ENCODE data around the gene BBS7. TPM values are rescaled to one million over a fixed set of nuclear protein-coding genes. Genes with fewer than 3 reads are reported as not detected.

Gene BBS7
- total and polyA plus RNA-seq, 9 of the 15 experiments (the other 6 are each of a cell fraction or from before 2014, with no cell fraction given), result 13.4 to 25.8 (median 16.4) TPM

GRCh38 chr4:121790976-121791375 lies 79.3 kb downstream of the BBS7 start (continued):
- TF ChIP-seq, protein P1, sequence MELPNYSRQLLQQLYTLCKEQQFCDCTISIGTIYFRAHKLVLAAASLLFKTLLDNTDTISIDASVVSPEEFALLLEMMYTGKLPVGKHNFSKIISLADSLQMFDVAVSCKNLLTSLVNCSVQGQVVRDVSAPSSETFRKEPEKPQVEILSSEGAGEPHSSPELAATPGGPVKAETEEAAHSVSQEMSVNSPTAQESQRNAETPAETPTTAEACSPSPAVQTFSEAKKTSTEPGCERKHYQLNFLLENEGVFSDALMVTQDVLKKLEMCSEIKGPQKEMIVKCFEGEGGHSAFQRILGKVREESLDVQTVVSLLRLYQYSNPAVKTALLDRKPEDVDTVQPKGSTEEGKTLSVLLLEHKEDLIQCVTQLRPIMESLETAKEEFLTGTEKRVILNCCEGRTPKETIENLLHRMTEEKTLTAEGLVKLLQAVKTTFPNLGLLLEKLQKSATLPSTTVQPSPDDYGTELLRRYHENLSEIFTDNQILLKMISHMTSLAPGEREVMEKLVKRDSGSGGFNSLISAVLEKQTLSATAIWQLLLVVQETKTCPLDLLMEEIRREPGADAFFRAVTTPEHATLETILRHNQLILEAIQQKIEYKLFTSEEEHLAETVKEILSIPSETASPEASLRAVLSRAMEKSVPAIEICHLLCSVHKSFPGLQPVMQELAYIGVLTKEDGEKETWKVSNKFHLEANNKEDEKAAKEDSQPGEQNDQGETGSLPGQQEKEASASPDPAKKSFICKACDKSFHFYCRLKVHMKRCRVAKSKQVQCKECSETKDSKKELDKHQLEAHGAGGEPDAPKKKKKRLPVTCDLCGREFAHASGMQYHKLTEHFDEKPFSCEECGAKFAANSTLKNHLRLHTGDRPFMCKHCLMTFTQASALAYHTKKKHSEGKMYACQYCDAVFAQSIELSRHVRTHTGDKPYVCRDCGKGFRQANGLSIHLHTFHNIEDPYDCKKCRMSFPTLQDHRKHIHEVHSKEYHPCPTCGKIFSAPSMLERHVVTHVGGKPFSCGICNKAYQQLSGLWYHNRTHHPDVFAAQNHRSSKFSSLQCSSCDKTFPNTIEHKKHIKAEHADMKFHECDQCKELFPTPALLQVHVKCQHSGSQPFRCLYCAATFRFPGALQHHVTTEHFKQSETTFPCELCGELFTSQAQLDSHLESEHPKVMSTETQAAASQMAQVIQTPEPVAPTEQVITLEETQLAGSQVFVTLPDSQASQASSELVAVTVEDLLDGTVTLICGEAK (IDR thresholded peaks at IDR 0.05), result no peak
- TF ChIP-seq, protein P1 (CRISPR knock-in tag; IDR thresholded peaks at IDR 0.05), result no peak
- TF ChIP-seq ILK (tag; IDR thresholded peaks at IDR 0.05; ENCODE audit: borderline replicate concordance, low read depth) (no peak), UBTF (IDR thresholded peaks at IDR 0.05; ENCODE audit: borderline replicate concordance in 1 of 2, low read depth in 2 of 2, low read length in 2 of 2) (0 out of 4 replicates have a peak, but pooled peaks of 1 of the 2 experiments have one; percentile 9), POLR3A (IDR thresholded peaks at IDR 0.05; ENCODE audit: borderline replicate concordance, extremely low read depth, insufficient read depth, insufficient read length) (no peak), ZSCAN29 (IDR thresholded peaks at IDR 0.05) (no peak), ZNF212 (CRISPR knock-in tag; IDR thresholded peaks at IDR 0.05) (no peak), RBM25 (IDR thresholded peaks at IDR 0.05; ENCODE audit: low read depth, low read length, severe bottlenecking) (peak; percentile 90), MTF1 (CRISPR knock-in tag; IDR thresholded peaks at IDR 0.05; ENCODE audit: borderline replicate concordance) (no peak), MCM2 (IDR thresholded peaks at IDR 0.05; ENCODE audit: low read depth) (no peak), GABPB1 (CRISPR knock-in tag; IDR thresholded peaks at IDR 0.05) (0 out of 2 replicates have a peak, but pooled peaks have one; percentile 30), MAZ (CRISPR knock-in tag; conservative IDR thresholded peaks at IDR 0.05 in 1 of 2, IDR thresholded peaks at IDR 0.05 in 1 of 2) (no peak; a peak in 2 of 4 replicates), CREBBP (IDR thresholded peaks at IDR 0.05; ENCODE audit: low read depth, low read length) (no peak), ZBTB8A (IDR thresholded peaks at IDR 0.05; ENCODE audit: partially characterized antibody) (no peak), ADNP (tag; IDR thresholded peaks at IDR 0.05) (peak; percentile 99), ZNF232 (CRISPR knock-in tag; IDR thresholded peaks at IDR 0.05) (no peak), FOXJ3 (CRISPR knock-in tag; IDR thresholded peaks at IDR 0.05) (no peak), SRSF7 (optimal IDR thresholded peaks at IDR 0.05; ENCODE audit: low read depth, low read length) (no peak)
